GM18526 (cell line): ENCODE results near the gene VBP1.

Source experiments
- POLR2A ChIP-seq: IDR thresholded peaks from 3 replicates; pipeline ENCODE4 v1.6.1; 2011; ENCODE audit not compliant: insufficient read length; ENCODE audit errors: extremely low read depth

The VBP1 gene

GRCh38 chrX:155216179-155216939 lies at the start of gene VBP1:
Gene VBP1, plus strand, starts transcription at chrX:155216460. Its CDS starts 23 bp downstream, at chrX:155216483.
- TF ChIP-seq POLR2A = no peak

GRCh38 chrX:155169881-155170280 lies 46.4 kb upstream of the VBP1 start:
- no peak for TF ChIP-seq POLR2A

- TF ChIP-seq POLR2A = no peak
Observed at GRCh38 chrX:155179346-155179997, 36.8 kb upstream of the VBP1 start.

- no peak for TF ChIP-seq POLR2A
Observed at GRCh38 chrX:155188786-155189185, 27.5 kb upstream of the VBP1 start.

- TF ChIP-seq POLR2A = no peak
Observed at GRCh38 chrX:155211208-155211607, 5.1 kb upstream of the VBP1 start.

- no peak for TF ChIP-seq POLR2A
Observed at GRCh38 chrX:155213731-155214130, 2.5 kb upstream of the VBP1 start.

GRCh38 chrX:155215443-155216178 lies 649 bp upstream of the VBP1 start:
- TF ChIP-seq POLR2A = no peak

- no peak for TF ChIP-seq POLR2A
Observed at GRCh38 chrX:155216940-155217440, 730 bp downstream of the VBP1 start.

GRCh38 chrX:155218777-155219176 lies 2.5 kb downstream of the VBP1 start:
- no peak for TF ChIP-seq POLR2A

- TF ChIP-seq POLR2A = no peak
Observed at GRCh38 chrX:155221351-155221750, 5.1 kb downstream of the VBP1 start.

GRCh38 chrX:155225774-155226173 lies 9.5 kb downstream of the VBP1 start:
- TF ChIP-seq POLR2A = no peak

- no peak for TF ChIP-seq POLR2A
Observed at GRCh38 chrX:155231163-155231562, 14.9 kb downstream of the VBP1 start.

GRCh38 chrX:155235891-155236290 lies 19.6 kb downstream of the VBP1 start:
- TF ChIP-seq POLR2A = no peak

- no peak for TF ChIP-seq POLR2A
Observed at GRCh38 chrX:155237719-155238118, 21.5 kb downstream of the VBP1 start.

- TF ChIP-seq POLR2A = no peak
Observed at GRCh38 chrX:155242300-155242699, 26.0 kb downstream of the VBP1 start.

- TF ChIP-seq POLR2A = no peak
Observed at GRCh38 chrX:155246748-155247147, 30.5 kb downstream of the VBP1 start.
